ENCODE data around the gene PRDM16.

DNA sequence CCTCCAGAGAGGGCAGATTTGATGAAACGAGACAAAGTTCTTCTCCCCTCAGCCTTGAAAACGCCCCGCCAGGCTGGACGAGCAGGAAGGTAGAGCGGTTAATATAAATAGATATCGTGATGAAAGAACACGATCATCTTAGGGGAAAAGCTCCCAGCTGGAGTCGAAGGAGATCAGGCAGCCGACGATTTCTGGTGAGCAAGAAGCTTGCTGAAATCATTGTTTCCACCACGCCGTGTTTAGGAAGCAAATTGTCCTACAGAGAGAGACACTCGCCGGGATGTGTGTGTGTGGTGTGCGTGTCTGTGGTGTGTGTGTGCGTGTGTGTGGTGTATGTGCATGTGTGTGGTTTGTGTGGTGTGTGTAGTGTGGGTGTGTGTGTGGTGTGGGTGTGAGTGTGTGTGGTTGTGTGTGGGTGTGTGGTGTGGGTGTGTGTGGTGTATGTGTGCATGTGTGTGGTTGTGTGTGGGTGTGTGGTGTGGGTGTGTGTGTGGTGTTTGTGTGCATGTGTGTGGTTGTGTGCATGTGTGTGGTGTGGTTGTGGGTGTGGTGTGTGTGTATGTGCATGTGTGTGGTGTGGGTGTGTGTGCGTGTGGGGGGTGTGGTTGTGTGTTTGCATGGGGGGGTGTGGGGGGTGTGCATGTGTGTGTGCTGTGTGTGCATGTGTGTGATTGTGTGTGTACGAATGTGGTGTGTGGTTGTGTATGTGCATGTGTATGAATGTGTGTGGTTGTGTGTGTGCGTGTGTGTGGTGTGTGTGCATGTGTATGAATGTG, 340.6 kb downstream of the PRDM16 start:
- TF ChIP-seq, protein P1, sequence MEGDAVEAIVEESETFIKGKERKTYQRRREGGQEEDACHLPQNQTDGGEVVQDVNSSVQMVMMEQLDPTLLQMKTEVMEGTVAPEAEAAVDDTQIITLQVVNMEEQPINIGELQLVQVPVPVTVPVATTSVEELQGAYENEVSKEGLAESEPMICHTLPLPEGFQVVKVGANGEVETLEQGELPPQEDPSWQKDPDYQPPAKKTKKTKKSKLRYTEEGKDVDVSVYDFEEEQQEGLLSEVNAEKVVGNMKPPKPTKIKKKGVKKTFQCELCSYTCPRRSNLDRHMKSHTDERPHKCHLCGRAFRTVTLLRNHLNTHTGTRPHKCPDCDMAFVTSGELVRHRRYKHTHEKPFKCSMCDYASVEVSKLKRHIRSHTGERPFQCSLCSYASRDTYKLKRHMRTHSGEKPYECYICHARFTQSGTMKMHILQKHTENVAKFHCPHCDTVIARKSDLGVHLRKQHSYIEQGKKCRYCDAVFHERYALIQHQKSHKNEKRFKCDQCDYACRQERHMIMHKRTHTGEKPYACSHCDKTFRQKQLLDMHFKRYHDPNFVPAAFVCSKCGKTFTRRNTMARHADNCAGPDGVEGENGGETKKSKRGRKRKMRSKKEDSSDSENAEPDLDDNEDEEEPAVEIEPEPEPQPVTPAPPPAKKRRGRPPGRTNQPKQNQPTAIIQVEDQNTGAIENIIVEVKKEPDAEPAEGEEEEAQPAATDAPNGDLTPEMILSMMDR (IDR thresholded peaks at IDR 0.05), result no peak
- TF ChIP-seq TP53 (CRISPR knock-in tag; IDR thresholded peaks at IDR 0.05), result no peak
- no peak for TF ChIP-seq JUN (CRISPR knock-in tag; IDR thresholded peaks at IDR 0.05)
- TF ChIP-seq, protein P2, sequence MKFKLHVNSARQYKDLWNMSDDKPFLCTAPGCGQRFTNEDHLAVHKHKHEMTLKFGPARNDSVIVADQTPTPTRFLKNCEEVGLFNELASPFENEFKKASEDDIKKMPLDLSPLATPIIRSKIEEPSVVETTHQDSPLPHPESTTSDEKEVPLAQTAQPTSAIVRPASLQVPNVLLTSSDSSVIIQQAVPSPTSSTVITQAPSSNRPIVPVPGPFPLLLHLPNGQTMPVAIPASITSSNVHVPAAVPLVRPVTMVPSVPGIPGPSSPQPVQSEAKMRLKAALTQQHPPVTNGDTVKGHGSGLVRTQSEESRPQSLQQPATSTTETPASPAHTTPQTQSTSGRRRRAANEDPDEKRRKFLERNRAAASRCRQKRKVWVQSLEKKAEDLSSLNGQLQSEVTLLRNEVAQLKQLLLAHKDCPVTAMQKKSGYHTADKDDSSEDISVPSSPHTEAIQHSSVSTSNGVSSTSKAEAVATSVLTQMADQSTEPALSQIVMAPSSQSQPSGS (CRISPR knock-in tag; IDR thresholded peaks at IDR 0.05; ENCODE audit: borderline replicate concordance, low read depth), result no peak
- TF ChIP-seq, protein P3, sequence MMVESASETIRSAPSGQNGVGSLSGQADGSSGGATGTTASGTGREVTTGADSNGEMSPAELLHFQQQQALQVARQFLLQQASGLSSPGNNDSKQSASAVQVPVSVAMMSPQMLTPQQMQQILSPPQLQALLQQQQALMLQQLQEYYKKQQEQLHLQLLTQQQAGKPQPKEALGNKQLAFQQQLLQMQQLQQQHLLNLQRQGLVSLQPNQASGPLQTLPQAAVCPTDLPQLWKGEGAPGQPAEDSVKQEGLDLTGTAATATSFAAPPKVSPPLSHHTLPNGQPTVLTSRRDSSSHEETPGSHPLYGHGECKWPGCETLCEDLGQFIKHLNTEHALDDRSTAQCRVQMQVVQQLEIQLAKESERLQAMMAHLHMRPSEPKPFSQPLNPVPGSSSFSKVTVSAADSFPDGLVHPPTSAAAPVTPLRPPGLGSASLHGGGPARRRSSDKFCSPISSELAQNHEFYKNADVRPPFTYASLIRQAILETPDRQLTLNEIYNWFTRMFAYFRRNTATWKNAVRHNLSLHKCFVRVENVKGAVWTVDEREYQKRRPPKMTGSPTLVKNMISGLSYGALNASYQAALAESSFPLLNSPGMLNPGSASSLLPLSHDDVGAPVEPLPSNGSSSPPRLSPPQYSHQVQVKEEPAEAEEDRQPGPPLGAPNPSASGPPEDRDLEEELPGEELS (CRISPR knock-in tag; IDR thresholded peaks at IDR 0.05), result no peak
- no peak for TF ChIP-seq ELF4 (CRISPR knock-in tag; IDR thresholded peaks at IDR 0.05; ENCODE audit: low read depth)
- no peak for TF ChIP-seq ZNF671 (CRISPR knock-in tag; IDR thresholded peaks at IDR 0.05)
- no peak for TF ChIP-seq GABPB1 (CRISPR knock-in tag; IDR thresholded peaks at IDR 0.05)
- no peak for TF ChIP-seq ZNF263 (CRISPR knock-in tag; IDR thresholded peaks at IDR 0.05; ENCODE audit: low read depth)
- no peak for TF ChIP-seq FOXK1 (CRISPR knock-in tag; IDR thresholded peaks at IDR 0.05)
- TF ChIP-seq, protein P4, sequence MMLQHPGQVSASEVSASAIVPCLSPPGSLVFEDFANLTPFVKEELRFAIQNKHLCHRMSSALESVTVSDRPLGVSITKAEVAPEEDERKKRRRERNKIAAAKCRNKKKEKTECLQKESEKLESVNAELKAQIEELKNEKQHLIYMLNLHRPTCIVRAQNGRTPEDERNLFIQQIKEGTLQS (CRISPR knock-in tag; conservative IDR thresholded peaks at IDR 0.05), result no peak
- TF ChIP-seq, protein P5, sequence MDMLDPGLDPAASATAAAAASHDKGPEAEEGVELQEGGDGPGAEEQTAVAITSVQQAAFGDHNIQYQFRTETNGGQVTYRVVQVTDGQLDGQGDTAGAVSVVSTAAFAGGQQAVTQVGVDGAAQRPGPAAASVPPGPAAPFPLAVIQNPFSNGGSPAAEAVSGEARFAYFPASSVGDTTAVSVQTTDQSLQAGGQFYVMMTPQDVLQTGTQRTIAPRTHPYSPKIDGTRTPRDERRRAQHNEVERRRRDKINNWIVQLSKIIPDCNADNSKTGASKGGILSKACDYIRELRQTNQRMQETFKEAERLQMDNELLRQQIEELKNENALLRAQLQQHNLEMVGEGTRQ (CRISPR knock-in tag; IDR thresholded peaks at IDR 0.05), result no peak
